Inferior parietal cortex (tissue), 1 donor: Measurements from ENCODE around the gene INCENP.

Source experiments
- DNase-seq: peaks from one replicate; pipeline ENCODE4 v3.0.0-alpha.2; 2016; ENCODE audit errors: extremely low spot score

The INCENP gene

DNA sequence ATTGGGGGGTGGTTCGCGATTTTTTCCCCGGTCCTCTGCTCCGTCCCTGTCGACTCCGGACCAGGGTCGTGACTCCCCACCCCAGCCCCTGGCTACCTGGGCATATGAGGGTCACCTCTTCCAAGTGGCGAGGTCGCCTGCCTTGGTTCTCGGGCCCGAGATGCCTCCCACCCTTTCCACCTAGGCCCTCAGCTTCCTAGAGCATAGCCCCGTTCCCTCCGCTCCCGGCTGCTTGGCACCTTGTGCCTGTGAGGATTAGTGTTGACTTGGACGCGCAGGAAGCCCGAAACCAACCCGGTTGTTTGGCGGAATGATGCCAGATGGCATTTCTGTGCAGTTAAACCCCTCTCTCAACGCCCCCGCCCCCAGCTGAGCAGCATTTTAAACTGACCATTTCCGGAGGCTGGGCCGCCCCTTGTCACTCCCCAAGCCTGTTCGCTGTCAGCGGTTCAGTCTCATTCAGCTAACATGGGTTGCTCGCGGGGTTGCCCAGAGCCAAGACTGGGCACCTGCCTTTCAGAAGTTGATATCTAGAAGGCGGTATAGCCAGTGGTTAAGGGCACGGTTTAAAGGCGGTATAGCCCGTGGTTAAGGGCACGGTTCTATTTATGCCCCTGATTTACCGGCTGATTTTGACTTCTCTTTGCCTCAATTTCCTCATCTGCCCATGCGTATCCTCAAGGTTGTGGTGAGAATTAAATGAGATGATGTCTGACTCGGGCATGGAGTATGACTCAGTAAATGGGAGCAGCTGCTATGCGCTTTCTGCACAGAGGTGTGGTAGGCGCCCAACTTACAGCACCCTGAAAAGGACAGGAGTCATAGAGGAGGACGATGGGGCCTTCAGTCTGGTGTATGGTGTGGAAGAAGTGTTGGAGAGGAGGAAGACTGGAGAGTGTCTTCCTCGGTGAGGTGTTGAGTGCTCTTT is 639 bp downstream of the INCENP start:
- no peak for DNase-seq

DNA sequence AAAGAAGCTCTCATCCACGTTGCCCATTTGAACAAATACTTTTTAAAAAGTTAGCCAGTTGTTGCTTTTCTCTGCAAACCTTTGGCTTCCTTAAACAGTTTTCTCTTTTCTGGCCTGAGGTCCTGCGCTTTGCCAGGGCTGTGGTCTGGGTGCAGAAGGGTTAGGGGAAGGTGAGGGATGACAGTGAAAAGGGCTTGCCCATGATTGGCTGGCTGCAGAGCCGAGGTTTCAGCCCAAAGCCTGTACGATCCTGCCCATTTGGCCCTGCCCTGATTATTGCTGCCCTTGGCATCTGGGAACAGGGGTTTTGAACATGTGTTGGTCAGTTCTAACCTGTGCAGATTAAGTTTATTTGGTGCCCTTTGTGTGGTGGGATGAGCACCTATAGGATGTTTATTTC is 1.5 kb downstream of the INCENP start:
- no peak for DNase-seq

DNA sequence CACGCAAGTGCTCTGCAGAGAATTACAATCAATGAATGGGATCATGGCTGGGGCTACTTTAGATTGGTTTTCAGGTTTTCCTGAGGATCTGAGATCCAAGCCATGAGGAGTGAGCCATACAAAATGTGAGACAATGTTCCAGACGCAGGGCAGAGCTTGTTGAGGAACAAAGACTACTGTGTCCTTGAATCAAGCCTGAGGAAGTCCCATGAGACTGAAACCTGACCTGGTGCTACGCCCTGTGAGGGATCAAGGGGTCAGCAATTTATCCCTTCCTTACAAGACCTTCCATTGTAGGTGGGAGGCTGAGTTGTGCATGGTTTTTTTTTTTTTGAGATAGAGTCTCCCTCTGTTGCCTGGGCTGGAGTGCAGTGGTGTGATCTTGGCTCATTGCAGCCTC is 2.1 kb downstream of the INCENP start:
- DNase-seq, result no peak

DNA sequence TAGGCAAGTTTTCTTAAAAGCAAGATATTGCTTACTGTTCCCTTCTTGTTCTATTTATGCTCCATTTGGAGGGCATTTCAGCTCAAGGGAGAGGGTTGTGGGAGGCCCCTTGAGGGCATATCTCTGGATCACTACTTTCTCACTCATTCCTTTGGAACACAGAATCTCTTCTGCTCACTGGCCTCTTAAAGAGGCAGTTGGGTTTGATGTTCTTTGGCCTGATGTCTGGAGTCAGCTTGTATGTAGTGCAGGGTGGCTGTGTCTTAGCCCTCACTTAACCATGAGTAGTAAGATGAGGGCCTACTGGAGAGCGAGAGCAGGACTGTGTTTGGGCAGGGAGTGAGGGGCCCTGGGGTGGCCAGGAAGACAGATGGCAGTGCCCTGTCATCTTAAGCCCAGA is 3.6 kb downstream of the INCENP start:
- DNase-seq, result no peak

DNA sequence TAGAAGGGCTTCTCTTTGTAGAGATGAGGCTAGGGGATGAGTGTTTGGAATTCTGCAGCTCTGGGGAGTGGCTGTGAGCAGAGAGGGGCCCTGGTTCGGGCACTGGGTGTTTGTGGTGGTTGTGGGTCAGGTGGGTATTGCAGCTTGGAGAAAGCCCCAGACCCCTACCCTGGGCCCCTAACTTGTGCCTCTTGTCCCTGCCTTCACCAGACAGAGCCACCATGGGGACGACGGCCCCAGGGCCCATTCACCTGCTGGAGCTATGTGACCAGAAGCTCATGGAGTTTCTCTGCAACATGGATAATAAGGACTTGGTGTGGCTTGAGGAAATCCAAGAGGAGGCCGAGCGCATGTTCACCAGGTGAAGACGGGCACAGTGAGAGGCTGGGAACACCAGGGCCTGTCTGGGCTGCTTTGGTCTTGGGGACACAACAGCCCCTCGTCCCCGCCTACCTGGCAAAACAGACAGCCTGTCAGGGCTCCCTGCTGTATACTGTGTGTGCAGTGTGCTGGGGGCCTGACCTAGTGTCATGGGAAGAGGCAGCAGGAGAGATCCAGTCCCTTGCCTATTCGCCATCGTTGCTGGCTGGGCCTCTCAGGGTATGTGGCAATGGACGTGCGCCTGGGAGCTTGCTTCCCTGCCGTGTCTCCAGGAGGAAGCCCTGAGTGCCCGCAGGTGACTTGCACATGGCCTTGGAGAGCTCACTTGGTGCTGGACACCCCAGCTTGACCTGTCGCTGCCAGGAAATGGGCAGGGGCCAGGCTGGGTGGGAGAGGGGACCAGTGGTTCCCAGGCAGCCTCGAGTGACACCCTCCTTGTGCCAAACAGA is 4.3 kb downstream of the INCENP start:
- DNase-seq, result no peak

DNA sequence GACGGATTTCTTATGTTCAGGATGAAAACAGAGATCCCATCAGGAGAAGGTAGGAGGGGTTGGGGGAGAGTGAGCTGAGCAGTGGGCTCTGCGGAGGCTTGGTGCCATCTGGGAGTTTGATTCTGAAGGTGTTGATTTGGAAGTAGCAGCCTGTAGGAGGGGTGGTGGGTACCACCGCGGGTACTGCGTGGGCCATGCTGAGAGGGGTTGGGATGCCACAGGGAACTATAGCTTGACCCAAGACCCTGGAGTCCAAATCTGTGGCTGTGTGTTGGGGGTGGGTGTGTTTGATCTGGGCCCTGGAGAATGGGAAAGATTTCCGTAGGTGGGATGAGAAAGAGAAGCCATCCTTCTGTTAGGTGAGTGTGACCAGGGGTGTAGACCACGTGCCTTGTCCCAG is 5.0 kb downstream of the INCENP start:
- no peak for DNase-seq

DNA sequence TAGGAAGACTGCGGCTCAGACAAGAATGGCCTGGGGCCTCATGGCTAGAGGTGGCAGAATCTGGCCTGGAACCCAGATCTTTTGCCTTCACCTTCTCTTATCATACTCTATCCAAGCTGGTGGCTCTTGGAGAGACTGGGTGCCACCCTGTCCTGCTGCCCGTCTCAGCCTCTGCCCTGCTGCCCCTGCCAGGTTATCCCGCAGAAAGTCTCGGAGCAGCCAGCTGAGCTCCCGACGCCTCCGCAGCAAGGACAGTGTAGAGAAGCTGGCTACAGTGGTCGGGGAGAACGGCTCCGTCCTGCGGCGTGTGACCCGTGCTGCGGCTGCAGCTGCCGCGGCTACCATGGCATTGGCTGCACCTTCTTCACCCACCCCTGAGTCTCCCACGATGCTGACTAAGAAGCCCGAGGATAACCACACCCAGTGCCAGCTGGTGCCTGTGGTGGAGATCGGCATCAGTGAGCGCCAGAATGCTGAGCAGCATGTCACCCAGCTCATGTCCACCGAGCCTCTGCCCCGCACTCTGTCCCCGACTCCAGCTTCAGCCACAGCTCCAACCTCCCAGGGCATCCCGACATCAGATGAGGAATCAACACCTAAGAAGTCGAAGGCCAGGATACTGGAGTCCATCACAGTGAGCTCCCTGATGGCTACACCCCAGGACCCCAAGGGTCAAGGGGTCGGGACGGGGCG is 5.9 kb downstream of the INCENP start:
- no peak for DNase-seq

DNA sequence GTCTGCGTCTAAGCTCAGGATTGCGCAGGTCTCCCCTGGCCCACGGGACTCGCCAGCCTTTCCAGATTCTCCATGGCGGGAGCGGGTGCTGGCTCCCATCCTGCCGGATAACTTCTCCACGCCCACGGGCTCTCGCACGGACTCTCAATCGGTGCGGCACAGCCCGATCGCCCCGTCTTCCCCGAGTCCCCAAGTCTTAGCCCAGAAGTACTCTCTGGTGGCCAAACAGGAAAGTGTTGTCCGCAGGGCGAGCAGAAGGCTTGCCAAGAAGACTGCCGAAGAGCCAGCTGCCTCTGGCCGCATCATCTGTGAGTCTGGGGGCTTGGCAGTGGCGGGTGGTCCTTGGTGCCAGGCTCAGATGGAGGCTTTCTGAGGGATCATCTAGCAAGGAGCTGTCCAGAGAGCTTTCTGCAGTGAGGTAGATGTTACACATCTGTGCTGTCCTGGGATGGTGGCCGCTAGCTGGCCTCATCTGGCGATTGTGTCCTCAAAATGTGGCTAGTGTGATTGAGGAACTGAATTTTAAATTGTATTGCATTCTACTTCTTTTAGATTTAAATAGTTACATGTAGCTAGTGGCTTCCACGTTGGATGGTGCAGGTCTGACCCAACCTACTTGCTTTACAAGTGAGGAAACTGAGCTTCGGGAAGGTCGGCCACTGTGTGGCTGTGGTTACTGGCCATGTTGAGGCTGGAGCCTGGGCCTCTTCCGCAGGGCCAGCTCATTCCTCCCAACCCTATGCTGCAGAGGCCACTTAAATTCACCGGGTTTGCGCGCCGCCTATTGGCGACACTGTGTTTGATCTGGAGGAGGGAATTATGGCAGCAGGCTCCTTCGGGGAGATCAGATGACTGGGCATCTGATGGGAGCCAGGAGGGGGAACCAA is 6.7 kb downstream of the INCENP start:
- DNase-seq, result no peak

DNA sequence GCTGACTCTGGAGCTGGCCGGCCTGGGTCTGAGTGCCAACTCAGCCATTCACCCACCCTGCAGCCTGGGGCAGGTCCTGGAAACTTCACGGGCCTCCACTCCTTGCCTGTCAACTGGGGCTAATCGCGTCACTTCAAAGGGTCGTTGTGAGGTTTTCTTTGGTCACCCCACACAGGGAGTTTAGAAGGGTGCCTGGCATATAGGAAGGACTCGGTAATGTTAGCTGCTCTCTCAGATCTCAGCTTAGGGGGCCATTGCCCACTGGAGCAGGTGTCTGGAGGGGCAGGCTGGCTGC is 7.3 kb downstream of the INCENP start:
- no peak for DNase-seq

DNA sequence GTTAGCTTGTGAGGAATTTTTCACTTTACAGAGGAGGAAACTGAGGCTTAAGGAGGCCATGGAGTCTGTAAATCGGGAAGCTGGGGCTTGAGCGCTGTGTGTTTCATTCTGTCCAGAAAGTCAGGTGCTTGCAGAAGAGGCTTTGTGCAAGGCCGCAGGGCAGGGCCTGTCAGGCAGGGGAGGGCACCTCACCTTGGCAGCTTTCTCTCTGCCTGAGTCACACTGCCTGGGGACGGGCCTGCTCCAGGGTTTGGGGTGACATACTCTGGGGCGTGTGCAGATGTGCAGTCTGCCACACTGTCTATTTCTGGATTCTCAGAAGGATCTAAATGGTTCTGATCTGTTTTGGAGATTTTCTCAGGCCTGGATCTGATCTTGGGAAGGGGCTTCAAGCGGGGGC is 8.4 kb downstream of the INCENP start:
- no peak for DNase-seq

DNA sequence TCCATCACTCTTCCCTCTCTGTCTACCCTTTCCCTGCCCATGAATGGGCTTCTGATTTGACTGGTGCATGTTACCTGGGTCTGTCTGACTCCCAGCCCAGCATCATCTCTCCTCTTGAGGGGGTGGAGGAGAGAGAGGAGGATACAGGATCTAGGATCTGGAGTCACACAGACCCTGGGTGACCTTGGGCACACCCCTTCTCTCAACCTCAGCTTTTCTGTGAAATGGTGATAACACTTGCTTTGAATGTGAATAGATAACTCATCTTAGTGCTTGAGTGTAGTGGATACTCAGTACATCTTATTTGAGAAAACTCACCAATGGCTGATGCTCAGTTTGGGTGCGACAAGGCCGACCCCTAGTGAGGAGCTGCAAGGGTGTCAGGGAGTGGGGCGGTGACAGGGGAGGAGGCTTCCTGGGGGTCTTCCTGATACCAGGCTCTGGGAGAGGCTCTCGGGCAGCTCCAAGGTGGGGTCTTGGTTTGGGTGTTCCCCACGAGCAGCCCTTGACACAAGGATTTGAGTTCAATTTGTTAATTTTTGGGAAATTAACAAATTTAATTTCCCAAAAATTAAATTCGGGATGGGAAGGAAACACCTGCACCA is 9.0 kb downstream of the INCENP start:
- DNase-seq, result no peak

DNA sequence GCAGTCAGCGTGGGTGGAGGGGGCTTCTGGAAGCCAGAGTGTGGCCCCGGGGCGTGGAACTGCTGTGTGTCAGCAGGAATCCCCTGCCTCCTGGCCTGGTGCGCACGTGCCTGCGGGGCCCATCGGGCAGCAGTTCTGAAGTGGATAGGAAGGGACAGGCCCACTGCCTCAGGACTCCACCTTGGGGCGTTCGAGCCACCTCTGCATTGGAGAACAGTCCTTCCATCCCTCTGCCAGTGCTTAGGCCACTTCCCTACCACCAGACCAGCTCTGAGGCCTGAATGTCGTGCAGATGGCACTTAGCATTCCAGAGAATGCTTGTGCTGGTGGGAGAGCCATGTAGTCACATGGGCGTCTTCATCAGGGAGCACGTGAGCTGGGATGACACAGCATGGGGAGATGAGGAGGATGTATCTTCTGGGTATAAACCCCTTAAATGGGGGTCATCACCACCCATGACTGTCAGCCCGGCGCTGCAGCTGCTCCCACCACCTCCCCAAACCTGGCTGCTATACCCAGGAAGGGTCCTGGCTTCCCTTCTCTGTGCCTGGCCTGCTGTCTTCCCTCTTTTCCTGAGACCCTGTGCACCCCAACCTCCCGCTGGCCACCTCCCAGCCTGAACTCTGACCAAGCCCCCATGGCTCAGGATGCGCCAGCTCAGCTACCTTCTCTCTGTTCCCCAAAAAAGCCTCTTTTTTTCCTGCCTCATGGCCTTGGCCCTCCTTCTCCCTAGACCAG is 9.7 kb downstream of the INCENP start:
- DNase-seq, result no peak

DNA sequence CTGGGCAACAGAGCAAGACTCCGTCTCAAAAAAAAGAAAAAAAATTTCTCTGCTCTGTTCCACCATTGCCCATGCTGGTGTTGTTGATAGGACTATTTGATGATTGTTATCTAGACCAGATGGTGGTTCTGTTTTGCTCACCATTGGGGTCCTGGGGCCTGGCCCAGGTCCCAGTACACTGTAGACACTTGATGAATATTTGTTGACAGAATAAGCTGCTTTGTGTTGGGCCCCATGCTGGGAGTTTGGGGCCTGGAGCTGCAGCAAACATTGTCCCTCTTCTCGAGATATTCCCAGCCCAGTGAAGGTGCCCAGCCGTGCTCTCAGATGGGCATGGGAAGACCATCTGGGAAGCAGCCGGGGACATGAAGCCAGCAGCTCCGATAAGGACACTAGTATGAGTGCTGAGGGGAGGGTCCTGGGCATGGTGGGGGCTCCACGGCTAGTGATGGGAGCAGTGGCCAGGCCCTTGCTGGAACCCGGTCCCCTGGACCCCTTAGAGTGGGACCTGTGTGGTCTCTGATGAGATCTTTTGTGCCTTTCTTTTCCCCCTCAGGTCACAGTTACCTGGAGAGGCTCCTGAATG is 13.6 kb downstream of the INCENP start:
- DNase-seq, result no peak

DNA sequence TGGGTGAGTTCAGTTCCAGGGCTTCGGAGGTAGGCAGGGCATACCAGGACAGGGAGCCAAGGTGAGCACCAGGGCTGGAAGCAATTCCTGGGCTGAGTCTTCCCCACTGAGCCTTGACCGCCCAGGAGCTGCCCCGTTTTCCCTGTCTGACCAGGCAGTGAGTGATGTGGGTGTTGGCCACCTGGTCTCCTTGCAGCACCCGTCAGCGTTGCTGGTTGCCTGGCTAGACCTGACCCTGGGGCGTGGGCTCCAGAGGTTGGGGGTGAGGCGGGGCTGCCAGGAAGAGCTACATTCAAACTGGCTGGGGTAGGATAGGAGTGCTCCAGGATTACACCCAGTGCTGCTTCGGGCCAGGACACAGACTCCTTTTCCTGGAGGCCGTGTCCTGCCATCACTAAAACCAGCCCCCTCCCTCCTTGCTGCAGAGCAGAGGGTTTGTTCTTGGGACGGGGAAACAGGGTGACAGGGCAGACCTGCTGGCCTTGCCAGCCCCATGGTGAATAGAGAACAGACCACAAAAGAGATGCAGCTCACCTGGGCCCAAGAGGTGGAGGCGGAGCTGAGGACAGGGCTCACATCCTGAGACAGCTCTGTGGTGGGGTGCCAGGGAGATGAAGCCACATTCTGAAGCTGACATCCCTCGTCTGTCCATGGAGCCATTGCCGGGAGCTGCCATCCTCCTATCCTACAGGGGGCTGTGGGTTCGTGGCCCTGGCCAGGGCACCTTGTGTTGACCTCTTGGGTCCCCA is 14.2 kb downstream of the INCENP start:
- no peak for DNase-seq

DNA sequence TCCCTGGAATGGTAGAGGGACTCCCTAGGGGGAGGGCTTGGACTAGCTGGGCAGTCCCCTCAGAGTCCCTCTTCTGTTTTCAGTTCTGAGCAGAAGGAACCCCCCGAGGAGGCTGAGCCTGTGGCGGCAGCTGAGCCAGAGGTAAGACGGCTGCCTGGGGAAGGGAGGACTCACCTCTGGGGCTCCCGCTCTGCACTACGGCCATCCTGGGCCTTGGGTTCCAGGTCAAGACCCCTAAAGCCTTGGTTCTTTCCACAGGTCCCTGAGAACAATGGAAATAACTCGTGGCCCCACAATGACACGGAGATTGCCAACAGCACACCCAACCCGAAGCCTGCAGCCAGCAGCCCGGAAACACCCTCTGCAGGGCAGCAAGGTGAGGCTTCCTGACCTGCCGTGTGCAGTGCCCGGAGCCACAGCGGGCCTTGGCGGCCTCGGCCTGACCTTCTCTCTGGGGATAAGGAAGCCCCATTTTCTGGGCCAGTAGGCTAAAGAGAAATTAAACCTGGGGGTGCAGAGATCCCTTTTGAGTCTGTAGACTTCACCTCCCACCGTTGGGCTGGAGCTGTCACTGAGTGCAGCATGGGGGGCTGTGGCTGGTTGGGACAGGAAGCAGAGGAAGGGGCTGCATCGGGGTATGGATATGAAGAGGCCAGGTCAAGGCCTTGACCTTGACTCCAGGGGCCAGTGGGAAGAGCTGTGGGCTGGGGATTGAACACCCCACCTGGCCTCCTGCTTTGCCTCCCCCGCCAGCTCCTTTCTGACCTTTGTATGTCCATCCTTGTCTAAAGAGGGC is 15.0 kb downstream of the INCENP start:
- no peak for DNase-seq

DNA sequence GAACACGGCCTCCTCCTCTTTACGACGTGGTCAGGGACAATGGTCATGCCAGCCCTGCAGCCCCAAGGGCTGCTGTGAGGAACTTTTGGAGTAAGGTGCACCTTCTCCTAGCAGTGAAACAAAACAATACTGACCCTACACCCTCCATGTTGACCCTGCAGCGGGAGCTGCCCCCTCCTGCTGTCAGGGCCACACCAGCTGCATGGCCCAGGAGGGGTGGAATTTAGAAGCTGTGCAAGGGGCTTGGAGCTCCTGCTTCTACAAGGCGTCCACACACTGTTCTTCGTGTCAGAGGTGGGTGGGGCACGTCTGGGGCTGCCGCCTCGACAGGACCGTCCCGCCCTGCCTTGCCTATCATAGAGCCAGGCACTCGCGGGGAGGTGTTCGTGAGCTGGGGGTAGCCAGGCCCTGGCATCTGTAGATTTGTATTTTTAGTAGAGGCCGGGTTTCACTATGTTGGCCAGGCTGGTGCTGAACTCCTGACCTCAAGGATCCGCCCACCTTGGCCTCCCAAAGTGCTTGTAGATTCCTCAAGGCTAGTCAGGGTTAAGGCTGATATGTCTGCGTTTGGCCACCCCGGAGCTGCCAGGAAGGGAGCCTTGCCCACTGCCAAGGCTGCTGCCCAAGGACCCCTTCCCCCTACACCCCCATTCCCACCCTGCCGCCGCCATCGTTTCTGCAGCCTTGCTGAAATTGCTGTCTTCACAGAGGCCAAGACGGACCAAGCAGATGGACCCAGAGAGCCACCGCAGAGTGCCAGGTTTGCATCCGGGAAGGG is 15.9 kb downstream of the INCENP start:
- no peak for DNase-seq

DNA sequence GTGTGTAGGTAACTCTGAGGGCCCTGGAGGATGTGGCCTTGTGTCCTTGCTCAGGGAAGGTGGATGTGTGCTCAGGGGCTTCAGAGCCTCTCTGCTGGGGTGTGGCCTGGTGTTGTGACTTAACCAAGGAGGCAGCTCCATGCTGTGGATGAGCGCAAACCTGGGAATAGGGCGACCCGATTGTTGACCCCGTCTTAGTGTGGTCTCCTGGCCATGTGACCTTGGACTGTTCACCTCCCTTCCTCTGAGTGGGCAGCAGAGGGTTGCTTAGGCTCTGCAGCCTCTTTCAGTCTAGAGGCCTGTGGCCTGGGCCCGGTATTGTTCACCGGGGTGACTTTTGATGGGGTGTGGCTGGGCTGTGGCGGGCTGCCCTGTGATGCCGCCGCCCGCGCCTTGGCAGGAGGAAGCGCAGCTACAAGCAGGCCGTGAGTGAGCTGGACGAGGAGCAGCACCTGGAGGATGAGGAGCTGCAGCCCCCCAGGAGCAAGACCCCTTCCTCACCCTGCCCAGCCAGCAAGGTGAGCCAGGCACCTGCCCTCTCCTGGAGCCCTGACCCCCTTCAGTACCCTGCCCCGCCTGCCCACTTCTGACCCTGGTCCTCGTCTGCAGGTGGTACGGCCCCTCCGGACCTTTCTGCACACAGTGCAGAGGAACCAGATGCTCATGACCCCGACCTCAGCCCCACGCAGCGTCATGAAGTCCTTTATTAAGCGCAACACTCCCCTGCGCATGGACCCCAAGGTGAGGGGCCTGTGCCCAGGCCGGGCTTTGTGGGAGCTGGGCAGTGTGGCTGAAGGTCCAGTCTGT is 16.7 kb downstream of the INCENP start:
- no peak for DNase-seq
